Raji (cell line): Measurements from ENCODE around the gene AUTS2.

Source experiments
- POLR2A ChIP-seq: IDR thresholded peaks from 2 replicates; pipeline ENCODE4 v1.6.1; 2011; ENCODE audit warnings: low read depth, low read length, control low read depth; ENCODE audit not compliant: insufficient read depth

AUTS2 gene

DNA sequence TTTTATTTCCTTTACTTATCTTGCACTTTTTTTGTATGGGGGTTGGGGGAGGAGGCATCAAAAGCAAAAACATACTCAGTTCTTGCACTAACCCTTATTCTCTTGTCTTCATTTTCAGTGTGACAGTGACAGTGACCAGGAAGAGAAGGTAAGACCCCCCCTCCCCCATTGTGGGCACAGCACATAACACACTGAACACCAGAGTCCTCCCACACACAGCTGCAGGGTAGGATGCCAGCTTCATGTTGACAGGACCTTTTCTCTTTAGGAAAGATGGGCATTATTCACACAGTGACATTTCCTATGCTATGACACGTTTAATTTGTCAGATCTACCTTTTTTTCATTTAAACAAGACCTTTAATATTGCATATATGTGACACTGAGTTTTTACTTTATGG is 837.4 kb downstream of the AUTS2 start:
- no peak for TF ChIP-seq POLR2A

DNA sequence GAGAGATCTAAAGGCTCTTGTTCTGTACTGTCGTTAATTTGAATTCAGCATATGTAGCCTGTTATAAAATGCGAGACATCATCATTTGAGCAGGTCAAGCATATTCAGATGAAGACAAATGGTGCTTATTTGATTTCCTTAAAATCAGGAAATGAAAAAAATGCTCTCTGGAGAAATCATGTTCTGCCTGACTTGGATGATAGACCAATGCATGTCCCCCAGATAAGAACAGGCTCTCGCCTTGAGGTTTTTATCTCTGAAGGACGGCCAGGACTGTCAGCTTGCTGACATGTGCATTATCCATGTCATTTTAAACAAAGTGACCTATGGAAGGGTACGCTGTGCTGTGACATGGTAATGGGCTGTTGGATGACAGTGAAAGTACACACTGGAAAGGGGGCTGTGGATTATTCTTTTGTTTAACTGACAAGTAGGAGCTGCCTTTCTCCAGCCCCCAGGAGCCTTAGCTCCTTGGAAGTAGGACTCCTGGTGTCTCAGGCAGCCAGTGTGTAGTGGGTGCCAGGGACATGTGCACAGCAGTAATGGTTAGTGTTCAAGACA is 838.6 kb downstream of the AUTS2 start:
- TF ChIP-seq POLR2A: no peak

DNA sequence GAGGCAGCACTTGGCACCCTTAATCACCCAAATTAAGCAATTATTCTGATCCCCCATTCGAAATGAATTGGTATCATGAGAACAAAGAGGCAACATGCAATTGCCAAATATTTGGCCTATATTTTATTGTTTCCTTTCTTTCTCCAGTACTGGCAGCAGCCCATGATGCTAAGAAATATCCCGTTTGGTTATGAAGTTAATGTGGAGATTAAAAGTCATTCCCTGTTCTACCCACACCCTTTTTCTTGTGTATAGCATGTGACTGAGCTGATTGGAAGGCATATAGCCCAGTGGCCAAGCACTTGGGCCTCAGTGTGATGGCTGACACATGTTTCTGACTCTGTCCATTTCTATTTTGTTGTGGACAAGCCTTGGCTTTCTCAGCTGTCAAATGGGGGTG is 841.4 kb downstream of the AUTS2 start:
- TF ChIP-seq POLR2A: no peak

DNA sequence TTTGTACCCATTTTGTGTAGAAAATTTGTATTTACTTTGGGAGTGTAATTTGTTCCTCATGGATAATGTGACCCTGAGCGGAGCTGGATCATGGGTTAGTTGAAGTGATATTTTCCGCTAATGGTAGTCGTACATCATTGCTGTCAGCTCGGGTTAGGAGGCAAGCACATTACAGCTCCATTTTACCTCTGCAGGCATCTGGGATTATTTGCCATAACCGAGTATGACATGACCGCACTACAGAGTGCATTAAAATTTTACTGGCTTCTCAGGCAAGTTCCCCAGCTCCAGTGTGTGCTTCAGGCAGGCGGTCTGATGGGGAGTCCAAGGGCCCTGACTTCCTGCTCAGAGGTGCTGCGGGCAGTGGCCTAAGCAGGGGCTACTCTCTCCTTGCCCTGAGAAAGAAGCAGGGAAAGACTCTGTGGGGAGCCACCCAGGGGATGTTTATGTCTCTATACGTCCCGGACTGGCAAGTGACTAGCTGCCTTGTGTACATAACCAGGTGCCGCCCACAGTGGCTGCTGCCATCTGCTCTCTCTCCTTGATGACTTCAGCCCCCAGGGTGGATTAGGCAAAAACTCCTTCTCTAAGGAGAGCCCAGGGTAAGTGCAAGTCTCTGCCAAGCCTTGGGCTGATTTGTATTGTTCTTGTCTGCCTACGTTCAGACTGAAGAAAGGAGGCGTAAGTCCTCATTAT is 848.3 kb downstream of the AUTS2 start:
- no peak for TF ChIP-seq POLR2A

DNA sequence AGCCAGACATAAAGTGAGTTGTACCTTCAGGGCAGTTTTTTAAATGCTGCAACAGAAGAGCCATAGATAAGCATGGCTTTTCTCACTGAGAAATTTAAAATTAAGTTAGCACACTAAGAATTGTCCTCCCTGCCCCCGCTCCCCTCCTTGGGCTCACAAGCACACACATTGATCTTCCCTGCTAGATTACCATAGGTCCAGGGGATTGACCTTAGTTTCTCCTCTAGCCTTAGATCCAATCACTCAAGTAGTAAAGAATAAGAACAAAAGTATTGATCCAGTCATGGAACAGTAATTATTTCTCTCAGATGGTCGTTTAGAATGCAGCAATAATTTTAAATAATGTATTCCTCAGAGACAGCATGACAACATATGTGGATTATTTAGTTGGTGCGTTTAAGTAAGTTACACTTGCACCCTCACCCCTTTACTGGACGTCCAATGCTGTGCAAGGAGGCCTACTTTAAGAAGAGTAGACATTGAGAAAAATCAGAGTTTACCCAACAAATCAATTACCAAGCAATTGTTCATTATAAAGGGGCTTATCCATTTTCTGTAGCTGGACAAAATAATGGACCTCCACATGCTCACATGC is 850.1 kb downstream of the AUTS2 start:
- no peak for TF ChIP-seq POLR2A

DNA sequence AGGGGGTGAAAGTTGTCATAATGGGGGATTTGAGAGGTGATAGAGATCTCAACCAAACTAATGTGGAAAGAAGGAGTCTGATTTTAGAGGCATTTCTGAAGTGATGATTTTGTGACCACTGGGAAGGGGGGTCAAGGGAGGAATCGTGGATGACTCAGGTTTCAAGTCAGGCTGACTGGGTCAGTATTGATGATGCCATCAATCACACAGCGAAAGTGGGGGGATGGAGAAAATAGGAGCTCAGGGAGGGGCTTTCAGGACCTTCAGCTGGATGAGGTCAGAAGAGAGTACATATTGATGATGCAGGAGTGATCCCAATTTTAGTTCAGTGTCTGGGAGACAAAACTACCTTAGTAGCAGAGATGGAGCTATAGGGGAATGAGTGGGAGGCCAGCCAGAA is 852.5 kb downstream of the AUTS2 start:
- TF ChIP-seq POLR2A: no peak

DNA sequence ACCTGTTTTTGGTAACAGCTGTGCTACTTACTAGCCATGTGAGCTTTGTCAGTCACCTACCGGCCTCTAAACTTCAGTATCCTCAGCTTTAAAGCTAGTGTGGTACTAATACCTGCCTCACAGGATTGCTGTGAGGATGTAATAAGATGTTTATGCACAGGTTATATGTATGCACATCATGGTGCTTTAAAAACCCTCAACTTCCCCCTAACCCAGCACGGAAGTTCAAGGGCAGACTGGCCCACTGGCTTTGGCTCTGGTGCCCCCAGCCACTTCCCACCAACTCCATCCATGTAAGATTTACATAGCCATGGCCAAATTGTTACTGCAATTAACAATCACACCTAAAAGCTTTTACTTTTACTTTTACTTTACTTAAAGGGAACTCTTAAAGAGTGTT is 857.6 kb downstream of the AUTS2 start:
- no peak for TF ChIP-seq POLR2A

DNA sequence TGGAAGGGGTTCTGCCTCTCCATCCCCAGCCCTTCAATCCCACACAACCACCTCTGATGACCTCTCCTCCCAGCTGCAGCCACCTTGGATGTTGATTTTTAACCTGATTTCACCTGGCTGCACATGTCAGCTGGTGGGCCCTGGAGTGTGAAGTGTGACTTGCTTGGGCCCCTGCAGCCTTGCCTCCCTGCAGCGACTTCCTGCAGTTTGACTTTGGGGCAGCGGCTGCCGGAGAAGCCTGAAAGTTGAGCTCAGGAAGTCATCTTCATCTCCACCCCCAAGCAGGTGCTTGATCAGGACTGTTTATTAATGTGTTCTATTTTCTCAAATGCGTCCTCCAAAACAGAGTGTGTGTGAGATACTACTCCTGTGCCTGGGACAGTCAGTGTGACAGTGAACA is 858.4 kb downstream of the AUTS2 start:
- TF ChIP-seq POLR2A: no peak

DNA sequence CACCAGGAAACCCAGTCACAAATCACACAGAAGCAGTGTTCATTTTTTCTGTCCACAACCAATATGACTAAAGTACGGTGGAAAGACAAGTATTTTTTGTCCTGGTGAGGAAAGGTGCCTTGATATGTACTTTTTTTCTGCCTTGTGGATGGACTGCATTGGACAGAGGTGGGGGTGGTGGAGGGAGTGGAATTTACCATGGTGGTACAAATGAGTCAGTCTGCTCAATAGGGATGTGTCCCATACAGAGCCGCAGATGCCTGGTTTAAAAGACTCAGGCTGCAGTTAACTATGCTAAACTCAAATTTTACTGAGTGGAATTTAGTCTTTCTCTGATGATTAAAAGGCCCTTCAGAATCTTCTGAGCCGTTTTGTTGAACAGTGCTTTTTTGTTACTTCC is 859.2 kb downstream of the AUTS2 start:
- no peak for TF ChIP-seq POLR2A

DNA sequence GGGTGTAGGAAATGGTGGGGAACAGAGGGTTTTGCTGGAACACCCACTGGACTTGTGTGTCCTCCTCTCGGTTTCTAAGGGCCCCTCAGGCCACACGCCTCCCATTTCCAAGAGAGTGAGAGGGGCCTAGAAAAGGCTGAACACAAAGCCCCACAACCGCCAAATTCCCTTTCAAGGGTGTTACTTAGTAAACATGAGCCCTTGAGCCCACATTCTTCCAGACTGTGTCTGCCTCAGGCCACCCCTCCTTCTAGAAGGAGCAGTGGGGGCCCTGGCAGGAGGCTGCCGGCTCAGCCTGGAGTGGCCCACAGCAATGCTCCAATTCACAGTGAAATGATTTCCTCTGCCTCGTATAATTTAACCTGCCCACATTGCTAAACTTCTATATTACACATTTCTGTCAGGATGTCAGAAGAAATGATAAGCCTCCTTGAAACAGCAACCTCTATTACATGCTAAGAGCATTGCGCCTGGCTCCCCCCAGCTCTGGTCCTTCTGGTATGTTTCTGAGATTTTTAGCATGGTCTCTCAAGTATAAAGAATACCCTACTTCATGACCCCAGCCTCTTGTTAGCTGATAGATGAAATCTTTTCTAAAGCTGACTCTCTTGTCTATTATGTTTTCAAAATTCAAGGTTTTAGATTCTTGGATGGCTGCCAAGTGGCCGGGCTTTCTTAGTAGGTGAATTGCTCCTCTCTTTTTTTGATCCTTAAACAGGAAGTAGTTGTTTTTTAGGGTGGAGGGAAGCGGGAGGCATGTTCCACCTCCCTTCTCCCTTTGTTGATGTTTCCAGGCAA is 859.8 kb downstream of the AUTS2 start:
- TF ChIP-seq POLR2A: no peak

DNA sequence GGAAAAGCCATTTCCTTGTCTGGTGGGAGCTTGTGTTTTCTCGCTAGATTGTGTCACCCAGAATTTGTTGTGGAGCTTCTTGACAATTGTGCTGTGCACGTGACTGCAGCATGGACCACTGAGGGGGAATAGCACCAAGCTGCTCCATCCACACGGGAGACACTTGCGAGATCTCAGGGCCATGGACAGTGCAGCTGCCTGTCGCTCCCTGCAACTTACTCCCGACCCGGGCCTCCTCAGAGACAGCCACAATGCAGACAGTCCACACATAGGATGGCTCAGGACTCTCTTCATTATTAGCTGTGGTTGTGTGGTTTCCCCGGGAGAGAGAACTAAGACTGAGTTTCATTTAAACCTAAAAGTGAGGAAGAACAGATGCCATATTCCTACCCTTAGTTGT is 860.5 kb downstream of the AUTS2 start:
- no peak for TF ChIP-seq POLR2A

DNA sequence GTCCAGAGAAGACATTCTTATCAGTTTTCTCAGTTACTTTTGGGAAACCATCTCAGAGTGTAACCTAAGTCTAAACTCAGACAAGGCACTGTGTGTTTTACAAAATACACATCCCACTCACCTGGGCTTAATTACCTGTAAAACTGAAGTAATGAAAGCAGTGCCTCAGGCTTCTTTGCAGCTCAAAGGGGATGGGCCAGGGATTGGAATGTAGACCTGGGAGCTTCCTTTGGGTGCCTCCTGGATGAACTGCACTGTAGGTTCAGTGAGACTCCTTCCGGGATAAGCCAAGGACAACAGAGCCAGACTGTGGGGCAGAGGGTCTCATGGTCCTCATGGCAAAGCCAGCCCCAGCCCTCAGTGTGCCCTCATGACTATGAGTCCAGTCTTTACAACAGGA is 861.3 kb downstream of the AUTS2 start:
- no peak for TF ChIP-seq POLR2A

DNA sequence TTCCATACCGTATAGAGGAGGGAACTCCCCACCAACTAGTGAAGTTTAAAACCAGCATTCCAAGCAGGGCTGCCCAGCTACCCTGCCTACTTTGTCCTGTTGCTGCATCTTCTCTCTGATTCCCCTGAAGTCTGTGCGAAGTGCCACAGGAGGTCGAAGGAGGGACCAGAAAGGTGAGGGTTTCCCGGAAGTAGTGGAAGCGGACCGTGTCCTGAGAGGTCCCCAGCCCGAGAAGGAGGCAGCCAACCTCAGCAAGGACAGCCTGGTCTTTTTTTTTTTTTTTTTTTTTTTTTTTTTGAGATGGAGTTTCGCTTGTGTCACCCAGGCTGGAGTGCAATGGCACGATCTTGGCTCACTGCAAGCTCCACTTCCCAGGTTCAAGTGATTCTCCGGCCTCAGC is 861.8 kb downstream of the AUTS2 start:
- TF ChIP-seq POLR2A: no peak

DNA sequence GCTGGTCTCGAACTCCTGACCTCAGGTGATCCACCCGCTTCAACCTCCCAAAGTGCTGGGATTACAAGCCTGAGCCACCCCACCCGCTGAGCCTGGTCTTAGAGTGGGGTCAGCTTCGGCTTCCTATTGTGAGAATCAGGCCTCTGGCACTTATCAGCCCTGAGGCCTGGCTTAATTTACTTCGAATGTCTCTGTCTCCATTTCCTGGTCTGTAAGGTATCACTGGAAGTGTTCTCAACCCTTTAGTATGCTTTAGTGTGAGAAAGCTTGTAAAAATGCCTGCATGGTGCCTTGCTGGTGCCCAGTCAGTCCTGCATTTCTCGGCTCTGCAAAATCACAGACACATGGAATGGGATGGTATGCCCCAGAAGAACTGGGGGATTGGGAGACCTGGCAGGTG is 862.3 kb downstream of the AUTS2 start:
- TF ChIP-seq POLR2A: no peak

DNA sequence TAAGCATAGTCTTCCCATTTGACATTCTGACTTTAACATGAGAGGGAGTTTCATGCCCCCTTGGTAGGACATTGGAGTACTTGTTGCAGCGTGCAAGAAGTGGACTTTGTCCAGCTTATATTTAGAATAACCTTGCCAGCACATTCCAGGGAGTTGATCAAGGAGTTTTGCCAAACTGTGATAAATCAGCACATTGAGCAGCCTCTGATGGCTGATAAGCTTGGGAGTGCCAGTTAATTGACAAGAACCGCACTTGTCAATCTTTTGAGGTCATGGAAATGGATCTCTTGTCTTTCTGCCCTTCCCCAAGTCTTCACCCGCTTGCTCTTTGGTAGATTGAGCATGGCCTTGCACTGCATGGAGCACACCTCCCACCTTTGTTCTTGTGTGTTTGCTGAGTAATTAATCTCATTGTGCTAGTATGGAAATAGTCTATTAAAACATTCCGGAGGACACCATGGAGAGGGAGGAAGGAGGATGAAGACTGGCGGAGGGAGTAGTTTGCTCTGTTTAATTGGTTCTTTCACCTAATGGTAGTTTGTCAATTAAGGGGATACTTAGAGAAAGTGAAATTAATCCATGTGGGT is 865.2 kb downstream of the AUTS2 start:
- no peak for TF ChIP-seq POLR2A
